ENCODE results near the gene ADAMTS17.

The ADAMTS17 gene

DNA sequence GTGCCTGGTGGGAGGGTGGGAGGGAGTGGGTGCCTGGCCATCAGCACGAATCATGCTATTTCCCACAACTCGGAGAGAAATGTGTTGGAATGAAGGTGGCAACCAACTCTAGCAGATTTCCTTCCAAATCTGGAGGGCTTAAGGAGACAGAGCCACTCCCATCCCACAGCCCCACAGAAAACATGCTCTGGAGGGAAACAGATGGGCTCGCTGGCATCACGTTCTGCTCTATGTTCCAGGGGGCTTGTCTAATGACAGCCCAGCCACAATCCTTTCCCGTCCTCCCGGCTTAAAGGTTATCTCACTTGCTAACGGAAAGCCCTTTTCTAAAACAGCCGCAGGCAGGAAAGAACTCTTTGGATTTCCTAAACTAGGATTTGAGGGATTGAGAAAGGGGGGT lies 65.3 kb downstream of the ADAMTS17 start:
- no peak for DNase-seq (ENCODE audit: low read depth)

DNA sequence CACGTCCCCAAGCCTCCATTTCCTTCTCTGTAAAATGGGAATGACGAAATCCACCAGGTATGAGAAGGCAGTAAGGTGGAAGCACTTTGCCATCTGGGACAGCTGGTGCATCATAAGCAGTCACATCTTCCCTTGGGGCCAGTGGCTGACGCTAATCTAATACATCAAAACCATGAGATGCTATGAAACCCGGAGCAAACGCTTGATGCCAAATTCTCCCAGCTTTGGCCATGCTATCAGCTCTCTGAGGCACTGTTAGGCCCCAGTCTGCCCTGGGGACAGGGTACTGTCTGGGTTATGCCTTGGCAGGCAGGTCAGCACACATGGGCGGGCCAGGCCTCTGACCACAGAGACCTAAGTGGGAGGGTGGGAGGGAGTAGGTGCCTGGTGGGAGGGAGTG lies 66.1 kb downstream of the ADAMTS17 start:
- DNase-seq (ENCODE audit: low read depth) = no peak

GRCh38 chr15:100269831-100270230 lies 71.9 kb downstream of the ADAMTS17 start:
- no peak for DNase-seq (ENCODE audit: low read depth)

DNA sequence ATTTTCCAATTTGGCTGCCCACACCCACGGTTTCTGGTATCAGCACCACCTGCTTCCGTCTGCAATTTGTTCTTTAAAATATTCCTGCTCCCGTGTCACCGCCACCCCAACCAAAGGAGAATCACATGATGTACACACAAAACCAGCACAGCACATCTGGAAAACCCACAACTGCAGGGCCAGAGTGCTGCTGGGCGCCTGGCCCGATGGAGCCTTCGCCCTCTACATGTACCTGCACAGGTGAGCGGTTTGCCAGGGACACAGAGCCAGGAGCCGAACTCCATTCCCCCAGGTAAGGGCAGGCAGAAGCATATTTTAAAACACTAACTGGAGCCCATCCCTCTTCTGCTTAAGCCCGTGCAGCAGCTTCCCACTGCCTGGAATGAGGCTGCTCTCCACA lies 75.6 kb downstream of the ADAMTS17 start:
- DNase-seq (ENCODE audit: low read depth) = no peak

GRCh38 chr15:100265641-100266035 lies 76.1 kb downstream of the ADAMTS17 start:
- DNase-seq (ENCODE audit: low read depth) = no peak

DNA sequence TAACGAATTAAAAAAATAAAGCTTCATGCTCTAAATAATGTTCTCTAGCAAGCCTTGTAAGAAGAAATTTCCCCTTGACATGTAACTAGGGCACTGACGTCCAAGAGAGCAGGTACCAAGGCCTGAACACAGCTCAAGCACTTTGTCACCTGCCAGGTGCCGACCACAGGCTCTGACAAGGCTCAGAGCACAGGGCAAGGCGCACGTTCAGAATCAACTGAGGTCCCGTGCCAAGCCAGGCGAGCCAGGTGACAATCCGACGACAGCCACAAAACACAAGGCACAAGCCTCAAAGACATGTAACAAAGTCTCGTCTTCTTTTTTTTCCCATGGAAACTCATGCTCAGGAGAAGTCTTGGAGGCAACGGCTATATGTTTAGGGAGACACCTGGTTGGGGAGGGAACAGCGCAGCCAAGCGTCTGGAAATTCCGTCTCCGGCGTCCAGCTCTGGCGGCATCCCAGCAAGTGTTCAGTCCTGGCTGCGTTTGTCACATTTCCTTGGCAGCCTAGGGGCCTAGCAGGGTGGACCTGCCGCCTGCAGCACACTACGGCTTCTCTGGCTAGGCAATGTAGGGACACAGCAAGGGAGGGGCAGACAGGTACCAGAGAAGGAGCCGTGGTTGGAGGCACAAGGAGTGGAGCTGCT lies 76.7 kb downstream of the ADAMTS17 start:
- DNase-seq (ENCODE audit: low read depth) = no peak

- DNase-seq (ENCODE audit: low read depth) = no peak
Observed at GRCh38 chr15:100263721-100264455, 77.9 kb downstream of the ADAMTS17 start.

GRCh38 chr15:100263031-100263430 lies 78.7 kb downstream of the ADAMTS17 start:
- no peak for DNase-seq (ENCODE audit: low read depth)

- DNase-seq (ENCODE audit: low read depth) = no peak
Observed at GRCh38 chr15:100261302-100262240, 80.2 kb downstream of the ADAMTS17 start.

DNA sequence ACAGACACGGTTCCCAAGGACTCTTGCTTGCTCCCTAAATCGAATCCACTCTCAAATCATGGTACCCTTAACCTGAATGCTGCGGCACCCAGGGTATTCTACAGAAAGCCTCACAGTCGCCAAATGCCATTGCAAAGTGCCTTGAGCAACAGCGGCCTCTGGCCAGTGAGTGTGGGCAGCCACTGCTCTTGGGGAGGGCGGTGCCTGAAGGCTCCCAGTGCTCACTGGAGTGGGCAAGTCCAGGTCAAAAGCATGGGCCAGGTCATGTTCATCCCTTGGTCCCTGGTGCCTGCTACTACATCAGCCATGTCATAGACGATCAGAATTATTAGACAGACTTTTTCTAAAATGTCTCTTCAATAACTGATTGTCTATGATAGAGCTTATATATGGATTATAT lies 82.5 kb downstream of the ADAMTS17 start:
- no peak for DNase-seq (ENCODE audit: low read depth)

- DNase-seq (ENCODE audit: low read depth) = no peak
Observed at GRCh38 chr15:100256970-100257650, 84.7 kb downstream of the ADAMTS17 start.

DNA sequence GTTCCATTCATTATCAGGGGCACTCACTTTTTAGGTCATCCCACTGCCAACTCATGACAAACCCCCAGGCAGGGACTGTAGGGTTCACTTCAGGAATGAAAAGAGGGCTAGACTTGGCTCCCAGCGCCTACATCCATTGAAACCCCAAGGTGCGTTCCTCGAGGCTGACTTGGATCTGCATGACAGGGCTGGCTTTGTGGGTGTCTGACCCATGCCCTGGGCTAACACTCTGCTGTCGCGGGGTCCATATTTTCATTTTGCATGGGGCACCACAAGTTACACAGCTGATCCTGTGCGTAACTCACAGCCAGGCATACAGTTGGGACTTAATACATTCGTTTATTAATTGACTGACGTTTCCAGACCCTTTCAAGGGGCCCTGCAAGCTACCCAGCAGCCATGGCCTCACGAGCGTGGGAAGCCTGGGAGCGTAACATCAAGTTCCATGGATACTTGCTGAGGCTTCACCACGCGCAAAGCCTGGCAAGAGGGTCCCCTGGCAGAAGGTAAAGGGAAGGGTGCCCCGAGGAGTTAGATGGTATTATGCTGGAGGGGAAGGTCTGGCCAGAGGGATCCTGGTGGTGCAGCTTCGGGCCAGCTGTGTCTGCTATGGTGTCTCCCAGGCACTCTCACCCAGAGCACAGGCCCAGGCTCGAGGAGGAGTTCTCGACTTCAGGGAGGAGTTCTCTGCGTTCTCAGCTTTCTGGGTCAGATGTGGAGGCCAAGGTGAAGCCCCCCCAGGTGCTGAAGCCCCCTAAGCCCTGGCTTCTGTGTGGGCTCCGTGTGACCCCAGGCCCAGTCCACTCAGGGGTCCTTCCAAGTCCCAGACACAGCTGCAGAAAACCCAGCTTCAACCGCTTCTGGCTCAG lies 85.4 kb downstream of the ADAMTS17 start:
- no peak for DNase-seq (ENCODE audit: low read depth)

- no peak for DNase-seq (ENCODE audit: low read depth)
Observed at GRCh38 chr15:100255644-100256043, 86.1 kb downstream of the ADAMTS17 start.

- DNase-seq (ENCODE audit: low read depth) = no peak
Observed at GRCh38 chr15:100254691-100255090, 87.1 kb downstream of the ADAMTS17 start.

DNA sequence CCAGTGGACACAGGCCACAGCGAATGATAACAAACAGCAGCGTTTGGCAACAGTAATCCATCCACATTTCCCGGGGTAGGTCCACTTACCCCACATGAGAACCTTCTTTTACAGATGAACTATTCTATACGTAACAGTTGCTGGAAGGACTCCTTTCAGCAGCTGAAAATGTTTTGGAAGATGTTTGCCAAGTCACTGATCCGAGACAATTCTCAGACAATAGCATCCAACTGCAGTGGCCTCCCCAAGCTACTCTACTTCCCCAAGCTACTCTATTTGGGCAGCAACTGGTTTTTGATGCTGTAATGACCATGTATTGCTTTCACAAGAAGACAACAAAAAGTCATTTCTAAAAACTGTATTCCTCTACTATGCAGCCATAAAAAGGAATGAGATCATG lies 87.5 kb downstream of the ADAMTS17 start:
- no peak for DNase-seq (ENCODE audit: low read depth)

DNA sequence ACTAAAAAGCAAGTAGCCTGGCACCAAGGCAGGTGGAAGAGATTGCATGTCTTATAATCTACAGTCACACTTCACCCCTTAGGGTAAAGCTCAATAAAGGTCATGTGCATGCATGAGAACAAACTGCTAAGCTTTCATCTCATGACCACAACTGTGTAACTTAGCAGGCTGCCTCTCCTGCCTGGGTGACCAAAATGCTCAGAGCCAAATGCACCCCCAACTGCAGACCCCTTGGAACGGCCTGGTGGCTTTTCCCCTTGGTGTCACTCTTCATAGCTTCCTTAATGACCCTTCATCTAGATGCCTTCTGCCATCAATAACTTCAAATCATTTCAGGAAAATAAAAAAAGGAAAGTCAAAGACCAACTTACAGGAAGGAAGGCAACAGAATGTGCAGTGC lies 88.1 kb downstream of the ADAMTS17 start:
- no peak for DNase-seq (ENCODE audit: low read depth)

DNA sequence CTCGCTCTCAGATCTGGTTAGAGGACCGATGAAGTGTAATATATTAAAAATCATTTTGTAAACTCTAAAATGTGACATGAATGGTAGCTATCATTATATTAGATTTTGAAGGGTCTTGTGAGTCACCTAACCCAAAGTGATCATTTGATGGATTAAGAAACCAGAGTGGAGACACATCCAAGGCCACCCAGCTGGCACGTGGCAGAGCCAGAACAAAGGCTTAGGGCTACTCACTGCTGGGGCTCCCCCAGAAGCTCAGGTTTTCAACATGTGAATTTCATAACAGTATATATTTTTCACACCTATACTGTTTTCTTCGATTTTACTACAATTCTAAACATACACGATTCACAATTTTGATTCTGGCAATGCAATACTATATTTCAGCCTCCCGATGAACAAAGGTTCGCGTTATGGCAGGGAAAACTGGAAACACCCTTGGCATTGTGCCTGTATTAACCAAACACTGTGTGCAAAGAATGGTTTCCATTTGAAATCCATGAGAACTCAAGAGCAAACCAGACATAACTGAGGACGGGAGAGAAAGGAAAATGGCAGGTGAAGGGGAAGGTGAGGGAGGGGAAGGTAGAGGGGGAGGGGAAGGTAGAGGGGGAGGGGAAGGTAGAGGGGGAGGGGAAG lies 88.9 kb downstream of the ADAMTS17 start:
- DNase-seq (ENCODE audit: low read depth) = no peak

GRCh38 chr15:100252359-100252758 lies 89.4 kb downstream of the ADAMTS17 start:
- no peak for DNase-seq (ENCODE audit: low read depth)

GRCh38 chr15:100250176-100250800 lies 91.5 kb downstream of the ADAMTS17 start:
- DNase-seq (ENCODE audit: low read depth) = no peak
